Measurements from ENCODE around the gene DCTN3.

GRCh38 chr9:34662526-34663302 is 42.4 kb upstream of the DCTN3 start, which contains the start of gene CCL27:
- TF ChIP-seq CTCF (conservative IDR thresholded peaks at IDR 0.05; ENCODE audit: low read depth, low read length) (no peak), POLR2A (IDR thresholded peaks at IDR 0.05; ENCODE audit: low read depth, low read length) (no peak), MXI1 (IDR thresholded peaks at IDR 0.05; ENCODE audit: borderline replicate concordance, low read depth, low read length) (no peak), BHLHE40 (IDR thresholded peaks at IDR 0.05; ENCODE audit: low read depth, low read length) (no peak), CHD1 (IDR thresholded peaks at IDR 0.05; ENCODE audit: low read depth, low read length) (no peak), FOS (IDR thresholded peaks at IDR 0.05; ENCODE audit: low read depth, low read length) (no peak), SMC3 (IDR thresholded peaks at IDR 0.05; ENCODE audit: low read depth, low read length) (no peak), RFX5 (IDR thresholded peaks at IDR 0.05; ENCODE audit: low read depth, low read length) (no peak), MAZ (IDR thresholded peaks at IDR 0.05; ENCODE audit: borderline replicate concordance, low read depth, low read length) (no peak), CEBPB (IDR thresholded peaks at IDR 0.05; ENCODE audit: low read depth, low read length) (no peak), MAFK (IDR thresholded peaks at IDR 0.05; ENCODE audit: low read depth, low read length) (no peak), RAD21 (IDR thresholded peaks at IDR 0.05; ENCODE audit: low read length) (no peak)

Data from IMR-90 (cell line).